NCI-H2196 treated with DMSO at 0.1 percent for 48 hours (cell line): ENCODE results near the gene IFNB1.

Source experiments
- DNase-seq: peaks from one replicate; lab custom pipeline; 2025; ENCODE audit not compliant: unreplicated experiment; lab: John Stamatoyannopoulos, UW

The IFNB1 gene

DNA sequence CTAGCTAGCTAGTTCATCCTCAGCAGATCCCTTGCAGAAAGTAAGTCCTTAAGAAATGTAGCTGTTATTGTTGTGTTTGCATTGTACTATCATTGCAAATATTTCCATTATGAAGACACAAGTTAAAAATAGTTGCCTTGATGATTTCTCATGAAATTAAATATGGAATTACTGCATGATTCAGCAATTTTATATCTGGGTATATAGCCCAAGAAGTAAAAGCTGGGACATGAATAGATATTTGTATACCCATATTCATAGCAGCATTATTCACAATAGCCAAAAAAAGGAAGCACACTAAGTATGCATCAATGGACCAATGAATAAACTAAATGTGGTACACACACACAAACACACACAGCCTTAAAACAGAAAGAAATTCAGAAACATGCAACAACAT, 6.8 kb downstream of the IFNB1 start:
- DNase-seq = no peak

DNA sequence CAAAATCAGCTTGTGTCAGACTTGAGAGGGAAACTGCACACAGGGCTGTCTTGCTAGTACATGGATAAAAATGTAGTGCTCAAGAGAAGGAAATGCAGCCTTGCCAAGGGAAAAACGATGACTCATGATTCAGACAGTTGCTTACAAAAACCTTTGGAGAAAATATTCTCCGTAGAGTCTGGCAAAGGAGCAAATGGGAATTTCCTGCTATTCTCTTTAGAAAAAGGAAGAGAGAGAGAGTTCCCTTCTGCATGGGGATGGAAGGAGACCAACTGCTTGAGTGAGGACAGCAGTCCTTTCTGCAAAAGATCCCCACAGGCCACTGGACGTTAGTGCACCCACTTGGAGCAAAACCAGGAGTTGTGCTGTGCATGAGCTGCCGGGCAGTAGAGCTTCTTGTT, 7.6 kb downstream of the IFNB1 start:
- no peak for DNase-seq

DNA sequence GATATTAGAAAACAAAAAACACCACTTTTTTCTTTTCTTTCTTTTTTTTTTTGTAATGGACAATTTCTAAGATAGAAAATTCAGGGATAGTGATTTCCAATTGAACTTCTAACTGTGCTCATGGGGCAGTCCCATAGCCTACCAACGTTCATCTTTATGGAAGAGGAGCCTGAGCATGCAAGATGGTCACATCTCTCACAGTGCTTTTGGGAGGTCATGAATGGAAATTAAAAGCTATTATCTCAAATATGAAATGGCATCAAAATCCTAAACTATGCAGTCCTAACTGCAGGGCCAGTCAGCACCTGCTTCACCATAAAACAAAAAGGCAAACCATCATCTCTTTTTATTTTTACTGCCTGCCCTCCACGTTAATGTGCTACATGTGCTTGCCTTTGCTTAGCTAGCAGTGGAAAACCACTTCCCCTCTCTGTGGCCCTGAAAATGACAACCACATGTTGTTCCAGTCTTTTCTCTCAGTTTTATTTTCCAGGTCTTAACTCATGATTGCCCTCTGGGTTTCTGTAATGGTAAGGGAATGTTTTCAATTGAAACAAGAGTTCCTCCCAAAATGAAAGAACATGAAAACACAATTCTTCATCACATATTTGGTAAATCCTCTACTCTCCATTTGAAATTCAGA, 16.7 kb downstream of the IFNB1 start:
- no peak for DNase-seq

DNA sequence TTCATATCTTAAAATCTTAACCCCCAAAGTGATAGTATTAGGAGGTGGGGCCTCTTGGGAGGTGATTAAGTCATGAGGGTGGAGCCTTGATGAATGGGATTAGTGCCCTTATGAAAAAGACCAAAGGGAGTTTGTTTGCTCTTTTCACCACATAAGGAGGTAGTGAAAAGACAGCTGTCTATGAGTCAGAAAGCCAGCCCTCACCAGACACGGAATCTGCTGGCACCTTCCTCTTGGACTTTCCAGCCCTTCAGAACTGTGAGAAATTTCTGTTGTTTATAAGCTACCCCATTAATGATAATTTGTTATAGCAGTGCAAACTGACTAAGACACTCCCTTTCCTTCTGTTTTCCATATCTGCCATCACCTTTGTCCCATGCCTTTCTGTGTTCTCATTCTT, 20.8 kb downstream of the IFNB1 start:
- no peak for DNase-seq

DNA sequence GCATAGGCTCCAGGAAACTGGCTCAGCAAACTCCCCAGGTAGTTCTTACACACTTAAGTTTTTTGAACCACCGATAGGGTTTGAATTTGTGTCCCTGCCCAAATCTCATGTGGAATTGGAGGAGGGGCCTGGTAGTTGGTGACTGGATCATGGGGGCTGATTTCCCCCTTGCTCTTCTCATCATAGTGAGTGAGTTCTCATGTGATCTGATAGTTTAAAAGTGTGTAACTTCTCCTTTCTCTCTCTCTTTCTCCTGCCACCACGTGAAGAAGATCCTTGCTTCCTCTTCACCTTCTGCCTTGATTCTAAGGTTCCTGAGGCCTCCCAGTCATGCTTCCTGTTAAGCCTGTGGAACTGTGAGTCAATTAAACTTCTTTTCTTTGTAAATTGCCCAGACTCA, 23.9 kb downstream of the IFNB1 start:
- DNase-seq = no peak

DNA sequence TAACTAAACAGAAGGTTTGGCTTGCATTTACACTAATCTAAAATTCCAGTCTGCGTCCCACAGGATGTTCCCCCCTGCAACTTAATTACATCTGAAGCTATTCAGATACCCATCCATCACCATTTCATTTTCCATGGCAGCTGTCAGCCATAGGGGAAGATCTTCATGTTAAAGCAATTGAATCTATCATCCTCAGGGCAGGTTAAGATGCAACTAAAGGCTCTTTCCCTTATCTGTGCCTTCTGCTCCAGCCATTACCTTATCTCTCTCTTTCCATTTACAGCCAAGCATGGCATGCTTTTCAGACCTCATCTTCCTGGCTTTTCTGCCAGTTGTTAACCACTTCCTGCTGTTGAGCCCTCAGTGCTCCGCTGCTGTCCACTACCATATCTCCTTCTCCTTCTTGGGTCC, 30.5 kb downstream of the IFNB1 start:
- no peak for DNase-seq

DNA sequence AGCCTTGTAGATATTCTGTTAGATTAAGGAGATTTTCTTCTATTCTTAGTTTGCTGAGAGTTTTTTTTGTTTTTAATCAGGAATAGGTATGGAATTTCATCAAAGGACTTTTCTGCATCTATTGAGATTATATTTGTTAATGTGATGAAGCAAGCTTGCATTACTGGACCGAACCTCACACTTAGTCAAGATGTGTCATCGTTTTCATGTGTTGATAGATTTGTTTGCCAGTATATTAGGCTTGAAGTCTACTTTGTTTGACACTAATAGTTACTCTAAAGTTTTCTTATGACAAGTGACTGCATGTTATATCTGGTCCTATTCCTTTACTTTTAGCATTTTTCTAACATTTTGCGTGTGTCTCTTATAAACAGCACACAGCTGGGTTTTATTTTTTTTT, 33.9 kb downstream of the IFNB1 start:
- no peak for DNase-seq

DNA sequence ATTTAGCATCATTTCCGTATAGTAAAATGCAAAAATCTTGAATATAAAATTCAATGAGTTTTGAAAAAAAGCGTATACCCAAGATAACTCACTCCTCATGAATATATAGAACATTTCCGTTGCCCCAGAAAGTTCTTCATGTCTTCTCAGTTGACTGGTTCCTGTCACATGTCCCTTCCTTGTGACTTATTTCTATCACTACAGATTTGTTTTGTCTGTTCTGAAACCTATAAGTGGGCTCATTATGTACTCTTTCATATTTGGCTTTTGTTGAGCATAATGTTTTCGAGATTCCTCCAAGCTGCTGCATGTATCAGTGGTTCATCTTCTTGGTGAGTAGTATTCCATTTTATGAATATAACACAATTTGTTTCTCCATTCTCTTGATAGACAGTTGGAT, 35.3 kb downstream of the IFNB1 start:
- no peak for DNase-seq

DNA sequence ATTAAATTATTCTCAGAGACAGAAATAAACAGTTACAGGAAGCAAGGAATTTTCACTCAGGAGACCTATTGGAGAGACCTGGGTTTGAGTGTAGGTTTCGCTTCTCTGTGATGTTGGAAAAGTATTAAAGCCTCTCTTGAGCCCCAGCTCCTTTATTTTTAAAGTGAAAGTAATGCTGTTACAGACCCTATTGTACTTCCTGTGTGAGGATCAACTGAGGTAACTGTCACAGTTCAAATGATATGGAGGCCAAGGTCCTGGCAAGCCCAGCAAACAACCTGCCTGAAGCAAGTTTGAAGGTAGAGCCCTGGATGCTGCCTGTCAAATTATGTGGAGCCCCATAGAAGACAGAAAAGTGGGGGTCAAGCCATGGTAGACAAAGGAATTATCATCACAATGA, 38.4 kb downstream of the IFNB1 start:
- DNase-seq = no peak

DNA sequence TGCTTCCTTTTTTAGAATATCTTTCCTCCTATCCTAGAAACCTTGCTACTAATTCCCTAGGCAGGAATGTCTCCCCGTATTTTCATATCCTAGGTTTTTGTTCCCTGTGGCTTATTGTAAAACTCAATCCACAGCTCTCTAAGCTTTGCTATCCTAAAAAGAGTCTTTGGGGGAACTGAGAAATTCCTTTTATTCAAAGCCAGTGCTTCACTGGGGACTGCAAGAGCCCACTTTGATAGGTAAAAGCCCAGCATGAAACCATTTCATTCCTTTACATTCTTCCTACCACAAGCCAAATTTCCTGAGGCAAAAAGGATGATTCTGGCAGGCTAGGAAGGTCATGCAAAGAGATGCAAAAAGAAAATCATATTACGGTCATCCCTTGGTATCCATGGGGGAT, 40.5 kb downstream of the IFNB1 start:
- no peak for DNase-seq

DNA sequence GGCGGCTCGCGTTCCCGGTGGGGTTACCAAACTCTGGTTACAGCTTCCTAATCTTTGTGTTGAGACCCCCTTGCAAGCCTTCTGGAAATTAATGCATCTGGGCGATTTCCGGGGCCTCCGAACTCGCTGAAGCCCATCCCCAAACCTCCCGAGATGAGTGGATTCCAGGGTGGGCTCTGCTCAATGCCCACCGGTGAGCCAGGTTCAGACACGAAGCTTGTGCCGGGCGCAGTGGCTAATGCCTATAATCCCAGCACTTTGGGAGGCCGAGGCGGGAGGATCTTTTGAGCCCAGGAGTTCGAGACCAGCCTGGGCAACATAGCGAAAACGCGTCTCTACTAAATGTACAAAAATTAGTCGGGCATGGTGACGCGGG, 45.9 kb downstream of the IFNB1 start:
- no peak for DNase-seq

DNA sequence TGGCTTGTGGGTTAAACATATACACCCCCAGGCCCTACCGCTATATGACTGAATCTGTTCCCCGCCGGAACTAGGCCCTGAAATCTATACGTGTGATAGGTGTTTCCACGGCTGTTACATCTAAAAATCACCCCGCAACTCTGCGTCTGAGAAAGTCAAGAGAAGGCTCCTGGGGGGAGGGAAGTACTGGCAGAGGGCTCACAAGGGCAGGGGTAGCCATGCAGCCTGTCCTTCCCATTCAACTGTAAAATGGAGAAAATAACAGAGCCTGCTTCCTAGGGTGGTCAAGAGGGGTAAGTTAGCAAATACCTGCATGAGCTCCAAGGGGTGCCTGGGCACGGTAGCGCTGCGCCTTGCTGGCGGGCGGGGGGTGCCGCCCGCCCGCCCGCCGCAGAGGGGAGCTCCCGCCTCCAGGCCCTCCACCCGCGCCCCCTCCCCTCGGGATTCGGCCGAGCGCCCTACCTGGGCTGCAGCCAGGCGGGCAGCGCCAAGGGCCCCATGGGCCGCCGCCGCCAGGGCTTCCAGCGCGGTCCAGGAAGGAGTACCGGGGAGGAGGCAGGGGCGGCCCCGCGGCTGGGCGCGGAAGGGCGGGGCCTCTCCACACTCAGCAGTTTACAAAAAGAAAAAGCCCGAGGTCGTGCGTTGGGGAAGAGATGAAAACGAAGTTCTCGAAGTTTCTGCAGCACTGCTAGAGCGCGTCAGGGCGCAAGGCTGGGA, 46.5 kb downstream of the IFNB1 start, which contains the start of gene HACD4:
Gene HACD4, minus strand, starts transcription at position 550 of the 717 bp plus-strand sequence. Its CDS starts 50 bp downstream, at position 500.
- DNase-seq = no peak

DNA sequence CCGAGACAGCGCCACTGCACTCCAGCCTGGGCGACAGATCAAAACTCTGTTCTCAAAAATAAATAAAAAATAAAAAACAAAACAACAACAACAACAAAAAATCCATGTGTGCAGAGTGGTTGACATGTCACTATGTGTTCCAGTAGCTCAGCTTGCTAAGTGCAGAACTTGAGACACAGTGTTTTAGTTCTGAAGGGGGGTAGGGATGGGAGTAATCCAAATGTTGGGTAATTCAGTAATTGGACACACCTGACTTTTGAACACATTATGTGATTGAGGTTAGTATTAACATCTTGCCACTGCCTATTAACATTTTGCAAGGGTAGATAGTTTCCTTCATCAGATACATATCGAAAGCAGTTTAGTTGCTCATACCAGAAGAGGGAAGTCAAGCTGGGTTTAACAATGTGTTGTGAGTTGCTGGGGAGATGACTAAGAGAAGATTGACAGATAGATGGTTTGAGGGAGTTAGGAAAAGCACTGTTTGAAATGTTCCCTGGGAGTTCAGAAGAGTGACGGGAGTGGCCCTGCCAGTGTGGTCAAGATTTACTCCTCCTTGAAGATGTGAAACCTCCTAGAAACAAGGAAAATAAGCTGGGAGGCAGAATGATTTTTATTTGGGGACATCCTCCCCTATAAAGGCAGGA, 47.2 kb downstream of the IFNB1 start:
- DNase-seq = no peak

DNA sequence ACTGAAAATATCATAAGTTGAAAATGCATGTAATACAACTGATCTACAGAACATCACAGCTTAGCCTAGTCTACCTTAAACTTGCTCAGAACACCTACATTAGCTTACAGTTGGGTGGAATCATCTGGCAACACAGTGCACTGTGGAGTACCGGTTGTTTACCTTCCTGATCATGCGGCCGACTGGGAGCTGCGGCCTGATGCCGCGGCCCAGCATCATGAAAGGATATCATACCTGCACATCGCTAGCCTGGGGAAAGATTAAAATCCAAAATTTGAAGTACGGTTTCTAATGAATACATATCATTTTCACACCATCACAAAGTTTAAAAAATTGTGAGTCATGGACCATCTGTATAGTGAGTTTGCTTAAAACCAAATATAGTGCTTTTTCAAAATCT, 48.1 kb downstream of the IFNB1 start:
- DNase-seq = no peak

DNA sequence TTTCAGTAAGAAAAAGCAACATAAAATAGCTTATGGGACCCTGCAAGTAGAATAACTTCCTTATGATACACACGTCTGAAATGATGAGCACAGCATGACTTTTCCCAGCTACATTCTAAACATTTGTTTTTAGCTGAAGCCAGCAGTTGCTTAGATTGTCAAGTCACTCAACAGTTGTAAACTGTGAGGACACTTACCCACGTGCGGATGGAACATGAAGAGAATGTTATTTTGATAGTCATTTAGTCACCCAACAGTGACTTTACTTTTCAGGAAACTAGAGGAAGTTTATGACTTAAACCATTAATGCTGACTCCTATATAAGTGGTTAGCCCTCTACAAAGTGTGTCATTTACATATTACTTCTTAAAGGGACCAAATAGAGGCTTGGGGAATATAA, 49.3 kb downstream of the IFNB1 start:
- DNase-seq = no peak

DNA sequence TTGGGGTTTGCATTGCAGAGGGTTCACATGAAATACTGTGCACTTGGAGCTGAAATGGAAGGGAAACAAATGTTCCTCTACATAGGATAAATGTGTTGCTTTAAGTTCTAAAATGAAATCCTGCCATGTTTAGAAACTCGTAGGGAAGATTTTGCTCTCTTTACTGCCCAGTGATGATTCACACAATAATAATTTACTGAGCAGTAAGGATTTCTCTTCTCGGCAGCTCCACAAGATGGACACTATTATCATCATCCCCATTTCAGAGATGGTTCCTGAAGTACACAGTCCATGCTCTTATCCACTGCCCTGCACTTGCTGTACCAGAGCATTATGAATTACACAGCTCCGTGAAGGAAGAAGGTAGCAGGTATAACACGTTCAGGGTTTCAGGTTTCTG, 50.4 kb downstream of the IFNB1 start:
- no peak for DNase-seq
